Sciatic nerve (tissue), 2 donors: ENCODE data around the gene ASB13. TPM values are rescaled to one million over a fixed set of nuclear protein-coding genes. Genes with fewer than 3 reads are reported as not detected.
A peak's percentile ranks its signal among the peaks of the same experiment; 100 is the strongest.

Source experiments
- ATAC-seq: fragments of 200-7000 bp; cut with Tn5 transposase; one replicate; pipeline ENCODE4 v1.9.1; 2020; ENCODE audit warnings: mild to moderate bottlenecking, moderate library complexity
- DNase-seq: peaks from one replicate; pipeline ENCODE4 v3.0.0-alpha.2; 2020; ENCODE audit warnings: low spot score
- intact Hi-C: fragments of 100-400 bp; cut with DNase I; formaldehyde crosslinking; loops from one replicate; pipeline ENCODE4 v1.14.2; 2022
- total RNA-seq: library from RNA; stranded (reverse); fragmentation: NEBNext Ultra II Directional; extraction: Animal tissue kit (Norgen Biotek cat#: 25700); gene quantifications from one replicate; pipeline ENCODE4 v1.2.1, GENCODE V29; 2021
- donor health status: DM: no; HTN: no; CAD: no.
- donor health status: DM: no; HTN: no; CAD: no.

Gene ASB13
- total RNA-seq, 1 donor from 2014 or later = 18.9 TPM

- no peak for DNase-seq
- intact Hi-C loops = no loop called here
These were observed 15.0 kb downstream of the ASB13 start for GRCh38 chr10:5651388-5651764.

GRCh38 chr10:5650664-5651387, 15.6 kb downstream of the ASB13 start:
- DNase-seq = peak; percentile 55
- intact Hi-C loops = no loop called here
- ATAC-seq = no peak

More at GRCh38 chr10:5651388-5651764, 15.0 kb downstream of the ASB13 start:
- ATAC-seq = no peak

GRCh38 chr10:5649746-5650145, 16.6 kb downstream of the ASB13 start:
- peak; percentile 37 for DNase-seq

GRCh38 chr10:5648494-5649457, 17.6 kb downstream of the ASB13 start:
- ATAC-seq (no peak), DNase-seq (peak; percentile 52)
- intact Hi-C loops = no loop called here

More at GRCh38 chr10:5649746-5650145, 16.6 kb downstream of the ASB13 start:
- ATAC-seq = no peak
- intact Hi-C loops = no loop called here

GRCh38 chr10:5647507-5648240, 18.7 kb downstream of the ASB13 start:
- peak; percentile 26 for DNase-seq
- intact Hi-C loops = no loop called here
- no peak for ATAC-seq

- intact Hi-C loops = no loop called here
- DNase-seq (no peak), ATAC-seq (peak; percentile 75)
These were observed 20.3 kb downstream of the ASB13 start for GRCh38 chr10:5645944-5646617.

- ATAC-seq = peak; percentile 78
- intact Hi-C loops = no loop called here
- DNase-seq = no peak
These were observed 21.0 kb downstream of the ASB13 start for GRCh38 chr10:5645375-5645774.

GRCh38 chr10:5644930-5645329, 21.5 kb downstream of the ASB13 start:
- intact Hi-C loops = no loop called here
- DNase-seq = no peak
- ATAC-seq = no peak

- intact Hi-C loops = no loop called here
- ATAC-seq (peak; percentile 39), DNase-seq (no peak)
These were observed 22.9 kb downstream of the ASB13 start for GRCh38 chr10:5643346-5644067.

GRCh38 chr10:5641501-5641900, 24.9 kb downstream of the ASB13 start:
- ATAC-seq (no peak), DNase-seq (no peak)
- intact Hi-C loops = no loop called here

- intact Hi-C loops = no loop called here
- no peak for DNase-seq
- no peak for ATAC-seq
These were observed 25.9 kb downstream of the ASB13 start for GRCh38 chr10:5640501-5640900.

GRCh38 chr10:5640036-5640435, 26.4 kb downstream of the ASB13 start:
- no peak for ATAC-seq
- intact Hi-C loops = no loop called here
- DNase-seq = no peak

GRCh38 chr10:5639066-5639465, 27.3 kb downstream of the ASB13 start:
- intact Hi-C loops = no loop called here
- ATAC-seq (no peak), DNase-seq (no peak)

GRCh38 chr10:5638494-5638893, 27.9 kb downstream of the ASB13 start:
- DNase-seq (no peak), ATAC-seq (no peak)
- intact Hi-C loops = no loop called here

GRCh38 chr10:5634918-5635317, 31.5 kb downstream of the ASB13 start:
- DNase-seq (no peak), ATAC-seq (no peak)
- intact Hi-C loops = no loop called here

GRCh38 chr10:5633166-5633749, 33.1 kb downstream of the ASB13 start:
- ATAC-seq (no peak), DNase-seq (no peak)
- intact Hi-C loops = no loop called here

- no peak for DNase-seq
- no peak for ATAC-seq
- intact Hi-C loops = no loop called here
These were observed 33.9 kb downstream of the ASB13 start for GRCh38 chr10:5632446-5632845.

- ATAC-seq (no peak), DNase-seq (no peak)
- intact Hi-C loops = no loop called here
These were observed 34.5 kb downstream of the ASB13 start for GRCh38 chr10:5631936-5632335.
